SK-N-SH (cell line): ENCODE measurements around the gene MLLT1. TPM values are rescaled to one million over a fixed set of nuclear protein-coding genes. Genes with fewer than 3 reads are reported as not detected.

Experiments used
- CTCF ChIA-PET: fragments of 300-600, 350-600 bp; formaldehyde crosslinking; extraction: SDS; loops from one replicate; lab custom pipeline; 2021; lab: Yijun Ruan, JAX
- POLR2A ChIA-PET: fragments of 350-600 bp; sonication (Branson Sonifier 250); formaldehyde crosslinking; extraction: SDS; loops from one replicate; lab custom pipeline; 2020; ENCODE audit warnings: antibody characterized with exemption, inconsistent platforms; lab: Yijun Ruan, JAX
- DNase-seq: peaks from one replicate; pipeline ENCODE4 v3.0.0; 2012
- H2AFZ ChIP-seq: fragments of 200-600 bp; sonication (generic); 2 replicates; pipeline ENCODE4 v1.8.1; 2016; ENCODE audit warnings: antibody characterized with exemption, mild to moderate bottlenecking, low read depth
- H3F3A ChIP-seq: fragments of 200-600 bp; sonication (generic); replicated peaks from 2 replicates; pipeline ENCODE3; 2016; ENCODE audit warnings: antibody characterized with exemption, mild to moderate bottlenecking; ENCODE audit not compliant: insufficient read depth
- H3K27ac ChIP-seq, 2 experiments: fragments of 200-500 bp in 1 of 2; fragments of 200-600 bp in 1 of 2; sonication (Bioruptor generic) in 1 of 2; sonication (generic), shearing (Covaris generic) in 1 of 2; 2 replicates each; pipeline versions ENCODE4 v1.5.1 to v1.6.1; 2014 to 2016; ENCODE audit warnings: low read depth in 2 of 2, inconsistent platforms in 1 of 2, low read length in 1 of 2, mild to moderate bottlenecking in 1 of 2, mixed read lengths in 1 of 2
- H3K27me3 ChIP-seq: fragments of 200-600 bp; sonication (generic), shearing (Covaris generic); 2 replicates; pipeline ENCODE4 v1.6.1; 2016; ENCODE audit warnings: mixed run types; ENCODE audit not compliant: insufficient read depth
- H3K36me3 ChIP-seq, 2 experiments: fragments of 200-500 bp in 1 of 2; fragments of 200-600 bp in 1 of 2; sonication (Bioruptor generic) in 1 of 2; sonication (generic) in 1 of 2; replicated peaks in 1 of 2; 2 replicates each; pipeline versions ENCODE3 to v1.5.1; 2014 to 2016; ENCODE audit warnings: low read length in 1 of 2, mild to moderate bottlenecking in 1 of 2; ENCODE audit not compliant: insufficient read depth in 2 of 2, control insufficient read depth in 1 of 2
- H3K4me1 ChIP-seq, 2 experiments: fragments of 200-500 bp in 1 of 2; fragments of 200-600 bp in 1 of 2; sonication (Bioruptor generic) in 1 of 2; sonication (generic), shearing (Covaris generic) in 1 of 2; 2 replicates each; pipeline versions ENCODE4 v1.5.1 to v1.6.1; 2014 to 2016; ENCODE audit warnings: low read depth in 1 of 2, low read length in 1 of 2, mixed run types in 1 of 2; ENCODE audit not compliant: insufficient read depth in 2 of 2, control insufficient read depth in 1 of 2
- H3K4me2 ChIP-seq: fragments of 200-600 bp; sonication (generic), shearing (Covaris generic); 2 replicates; pipeline ENCODE4 v1.6.1; 2017; ENCODE audit warnings: mixed run types
- H3K4me3 ChIP-seq, 2 experiments: fragments of 200-500 bp in 1 of 2; fragments of 200-600 bp in 1 of 2; sonication (Bioruptor generic) in 1 of 2; sonication (generic), shearing (Covaris generic) in 1 of 2; 2 replicates each; pipeline versions ENCODE4 v1.5.1 to v1.8.1; 2014 to 2016; ENCODE audit warnings: low read depth in 2 of 2, inconsistent platforms in 1 of 2, low read length in 1 of 2, mild to moderate bottlenecking in 1 of 2, mixed read lengths in 1 of 2, moderate library complexity in 1 of 2
- H3K79me2 ChIP-seq: fragments of 200-600 bp; sonication (generic); 2 replicates; pipeline ENCODE4 v1.8.1; 2017; ENCODE audit warnings: mild to moderate bottlenecking; ENCODE audit not compliant: insufficient read depth
- H3K9ac ChIP-seq: fragments of 200-600 bp; sonication (generic); 2 replicates; pipeline ENCODE4 v1.6.1; 2017; ENCODE audit warnings: mixed run types
- H3K9me2 ChIP-seq: fragments of 200-600 bp; sonication (generic); 2 replicates; pipeline ENCODE4 v1.6.1; 2017; ENCODE audit warnings: mixed run types
- H3K9me3 ChIP-seq: fragments of 200-600 bp; sonication (generic); 2 replicates; pipeline ENCODE4 v1.6.1; 2017; ENCODE audit warnings: mixed run types, mild to moderate bottlenecking, moderate library complexity
- H4K20me1 ChIP-seq: fragments of 200-600 bp; sonication (generic); 2 replicates; pipeline ENCODE4 v1.6.1; 2017; ENCODE audit warnings: mild to moderate bottlenecking, mixed run types; ENCODE audit not compliant: insufficient read depth
- ELF1 ChIP-seq: IDR thresholded peaks from 2 replicates; pipeline ENCODE4 v1.4.0; 2012
- EP300 ChIP-seq, 2 experiments: IDR thresholded peaks; 2 replicates each; pipeline versions ENCODE4 v1.4.0 to v1.6.1; 2012; ENCODE audit warnings: borderline replicate concordance in 1 of 2, low read depth in 1 of 2, low read length in 1 of 2
- IRF3 ChIP-seq: fragments of 150-350 bp; IDR thresholded peaks from 2 replicates; pipeline ENCODE4 v1.6.1; 2016; ENCODE audit warnings: mild to moderate bottlenecking, low read depth, low read length
- JUND ChIP-seq: IDR thresholded peaks from 2 replicates; pipeline ENCODE4 v1.4.0; 2012
- MXI1 ChIP-seq: IDR thresholded peaks from 2 replicates; pipeline ENCODE4 v1.6.1; 2012; ENCODE audit warnings: mild to moderate bottlenecking, low read depth, low read length, improper control_type of control experiment
- NFIC ChIP-seq: IDR thresholded peaks from 2 replicates; pipeline ENCODE4 v1.4.0; 2012; ENCODE audit warnings: borderline replicate concordance
- RAD21 ChIP-seq: IDR thresholded peaks from 2 replicates; pipeline ENCODE4 v1.6.1; 2012; ENCODE audit warnings: mild to moderate bottlenecking, low read length
- SMC3 ChIP-seq: IDR thresholded peaks from 2 replicates; pipeline ENCODE4 v1.6.1; 2012; ENCODE audit warnings: low read depth, low read length, improper control_type of control experiment
- YY1 ChIP-seq: IDR thresholded peaks from 2 replicates; pipeline ENCODE4 v1.4.0; 2012; ENCODE audit warnings: low read depth, mild to moderate bottlenecking
- WGBS: methylation state at CpG from one replicate; pipeline ENCODE4 v1.1.6; 2017; ENCODE audit warnings: low lambda C conversion rate; 5-methylcytosine and 5-hydroxymethylcytosine counted together
- polyA plus RNA-seq, 3 experiments: library from polyadenylated mRNA; depleted of rRNA; stranded (reverse); fragments of >200 nt; gene quantifications; 2 replicates each; pipeline ENCODE4 v1.2.3, GENCODE V29; 2012
- TF ChIP-seq, protein P1 (sequence below): IDR thresholded peaks from 2 replicates; pipeline ENCODE4 v1.6.1; 2012; ENCODE audit warnings: mild to moderate bottlenecking, low read depth, low read length, moderate library complexity
- TF ChIP-seq, protein P2 (sequence below): IDR thresholded peaks from 2 replicates; pipeline ENCODE4 v1.4.0; 2012; ENCODE audit warnings: low read depth
- TF ChIP-seq, protein P3 (sequence below): IDR thresholded peaks from 2 replicates; pipeline ENCODE4 v1.4.0; 2012; ENCODE audit warnings: low read depth, borderline replicate concordance

The MLLT1 gene
- polyA plus RNA-seq, 1 of the 3 experiments (the other 2 are of a cell fraction): 19.0 TPM

DNA sequence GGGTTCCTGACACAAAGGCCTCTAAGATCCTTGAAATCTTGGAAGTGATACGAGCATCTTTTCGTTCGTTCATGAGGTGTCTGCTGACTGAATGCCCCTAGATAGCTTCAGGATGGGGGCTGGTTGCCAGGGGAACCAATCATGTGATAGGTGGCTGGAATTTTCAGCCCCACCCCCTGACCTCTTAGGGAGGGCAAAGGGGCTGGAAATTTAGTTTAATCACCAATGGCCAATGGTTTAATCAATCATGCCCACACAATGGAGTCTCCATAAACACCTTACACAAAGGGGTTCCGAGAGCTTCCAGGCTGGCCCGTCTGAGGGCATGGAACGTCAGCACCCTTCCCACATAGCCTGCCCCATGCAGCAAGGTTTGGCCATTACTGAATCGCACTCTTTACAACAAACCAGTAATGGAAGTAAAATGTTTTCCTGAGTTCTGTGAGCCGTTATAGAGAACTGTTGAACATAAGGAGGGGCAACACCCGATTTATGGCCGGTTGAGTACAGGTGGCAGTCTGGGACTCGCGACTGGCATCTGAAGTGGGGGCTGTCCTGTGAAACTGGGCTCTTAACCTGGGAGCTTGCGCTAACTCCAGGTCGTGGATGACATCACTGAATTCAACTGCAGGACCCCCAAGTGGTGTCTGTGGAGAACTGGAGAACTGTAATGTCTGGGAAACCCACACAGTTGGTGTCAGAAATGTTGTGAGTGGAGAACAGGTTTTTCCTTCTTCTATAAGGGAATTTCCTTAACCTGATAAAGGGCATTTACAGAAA, 25.6 kb downstream of the MLLT1 start:
- POLR2A ChIA-PET: no interaction called here

More for the DNA sequence above, 25.6 kb downstream of the MLLT1 start:
- no peak for DNase-seq
- TF ChIP-seq, protein P1, sequence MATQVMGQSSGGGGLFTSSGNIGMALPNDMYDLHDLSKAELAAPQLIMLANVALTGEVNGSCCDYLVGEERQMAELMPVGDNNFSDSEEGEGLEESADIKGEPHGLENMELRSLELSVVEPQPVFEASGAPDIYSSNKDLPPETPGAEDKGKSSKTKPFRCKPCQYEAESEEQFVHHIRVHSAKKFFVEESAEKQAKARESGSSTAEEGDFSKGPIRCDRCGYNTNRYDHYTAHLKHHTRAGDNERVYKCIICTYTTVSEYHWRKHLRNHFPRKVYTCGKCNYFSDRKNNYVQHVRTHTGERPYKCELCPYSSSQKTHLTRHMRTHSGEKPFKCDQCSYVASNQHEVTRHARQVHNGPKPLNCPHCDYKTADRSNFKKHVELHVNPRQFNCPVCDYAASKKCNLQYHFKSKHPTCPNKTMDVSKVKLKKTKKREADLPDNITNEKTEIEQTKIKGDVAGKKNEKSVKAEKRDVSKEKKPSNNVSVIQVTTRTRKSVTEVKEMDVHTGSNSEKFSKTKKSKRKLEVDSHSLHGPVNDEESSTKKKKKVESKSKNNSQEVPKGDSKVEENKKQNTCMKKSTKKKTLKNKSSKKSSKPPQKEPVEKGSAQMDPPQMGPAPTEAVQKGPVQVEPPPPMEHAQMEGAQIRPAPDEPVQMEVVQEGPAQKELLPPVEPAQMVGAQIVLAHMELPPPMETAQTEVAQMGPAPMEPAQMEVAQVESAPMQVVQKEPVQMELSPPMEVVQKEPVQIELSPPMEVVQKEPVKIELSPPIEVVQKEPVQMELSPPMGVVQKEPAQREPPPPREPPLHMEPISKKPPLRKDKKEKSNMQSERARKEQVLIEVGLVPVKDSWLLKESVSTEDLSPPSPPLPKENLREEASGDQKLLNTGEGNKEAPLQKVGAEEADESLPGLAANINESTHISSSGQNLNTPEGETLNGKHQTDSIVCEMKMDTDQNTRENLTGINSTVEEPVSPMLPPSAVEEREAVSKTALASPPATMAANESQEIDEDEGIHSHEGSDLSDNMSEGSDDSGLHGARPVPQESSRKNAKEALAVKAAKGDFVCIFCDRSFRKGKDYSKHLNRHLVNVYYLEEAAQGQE: no peak
- TF ChIP-seq MXI1 (no peak), JUND (no peak), IRF3 (no peak), NFIC (no peak), YY1 (no peak), SMC3 (no peak), EP300 (IDR thresholded peaks at IDR 0.05; ENCODE audit: borderline replicate concordance in 1 of 2, low read depth in 1 of 2, low read length in 1 of 2) (no peak), RAD21 (no peak), ELF1 (no peak)
- TF ChIP-seq, protein P2, sequence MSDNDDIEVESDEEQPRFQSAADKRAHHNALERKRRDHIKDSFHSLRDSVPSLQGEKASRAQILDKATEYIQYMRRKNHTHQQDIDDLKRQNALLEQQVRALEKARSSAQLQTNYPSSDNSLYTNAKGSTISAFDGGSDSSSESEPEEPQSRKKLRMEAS: no peak
- TF ChIP-seq, protein P3, sequence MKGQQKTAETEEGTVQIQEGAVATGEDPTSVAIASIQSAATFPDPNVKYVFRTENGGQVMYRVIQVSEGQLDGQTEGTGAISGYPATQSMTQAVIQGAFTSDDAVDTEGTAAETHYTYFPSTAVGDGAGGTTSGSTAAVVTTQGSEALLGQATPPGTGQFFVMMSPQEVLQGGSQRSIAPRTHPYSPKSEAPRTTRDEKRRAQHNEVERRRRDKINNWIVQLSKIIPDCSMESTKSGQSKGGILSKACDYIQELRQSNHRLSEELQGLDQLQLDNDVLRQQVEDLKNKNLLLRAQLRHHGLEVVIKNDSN: no peak
- no peak overlapping the region for H3K27ac ChIP-seq
- H3K9me2 ChIP-seq: no peaks in the 10 kb centered on the region
- H2AFZ ChIP-seq: no peak overlapping the region
- peaks cover 45% of the 10 kb centered on the region for H4K20me1 ChIP-seq
- H3K4me2 ChIP-seq: no peak overlapping the region
- H3K9ac ChIP-seq: no peak overlapping the region
- H3K4me1 ChIP-seq: peaks cover 0 to 10% of the 10 kb centered on the region in 2 experiments; a peak in 1 of 4 replicates
- CTCF ChIA-PET: interaction anchor here (1.3 to 1.5 kb wide), 2 partner anchors 11 to 16 kb away, joined by 3 read pairs; no protein-coding TSS in a partner anchor
- H3K79me2 ChIP-seq: peaks cover 91% of the 10 kb centered on the region
- WGBS: 94% methylated on average over 13 of the region's 14 CpGs
- no peaks in the 10 kb centered on the region for H3F3A ChIP-seq
- H3K27me3 ChIP-seq: no peaks in the 10 kb centered on the region
- H3K4me3 ChIP-seq: no peak overlapping the region
- no peaks in the 10 kb centered on the region for H3K9me3 ChIP-seq
- peaks cover 5 to 19% of the 10 kb centered on the region in 2 experiments for H3K36me3 ChIP-seq
